GM20000 (cell line): ENCODE results near the gene GPC6.

ENCODE experiments used
- DNase-seq: peaks from one replicate; pipeline ENCODE4 v3.0.0; 2012; ENCODE audit warnings: low spot score
- TF ChIP-seq, protein P1 (sequence below): IDR thresholded peaks from 2 replicates; pipeline ENCODE4 v1.5.1; 2012; ENCODE audit warnings: mild to moderate bottlenecking, control low read depth; ENCODE audit errors: extremely low read depth, missing control alignments

GPC6 gene

DNA sequence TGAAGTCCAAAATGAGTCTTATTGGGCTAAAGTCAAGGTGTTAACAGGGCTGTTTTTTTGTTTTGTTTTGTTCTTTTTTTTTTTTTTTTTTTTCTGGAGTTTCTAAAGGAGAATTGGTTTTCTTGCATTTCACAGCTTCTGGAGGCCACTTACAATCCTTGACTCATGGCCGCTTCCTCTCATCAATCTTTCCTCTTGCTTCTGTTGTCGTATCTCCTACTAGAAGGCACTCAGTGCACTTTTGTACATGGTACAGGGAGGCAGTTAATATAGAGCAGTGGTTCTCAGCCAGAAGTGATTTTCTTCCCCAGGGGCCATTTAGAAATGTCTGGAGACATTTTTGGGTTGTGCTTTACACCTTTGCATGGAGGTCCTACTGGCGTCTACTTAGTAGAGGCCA, 706.3 kb downstream of the GPC6 start:
- TF ChIP-seq, protein P1, sequence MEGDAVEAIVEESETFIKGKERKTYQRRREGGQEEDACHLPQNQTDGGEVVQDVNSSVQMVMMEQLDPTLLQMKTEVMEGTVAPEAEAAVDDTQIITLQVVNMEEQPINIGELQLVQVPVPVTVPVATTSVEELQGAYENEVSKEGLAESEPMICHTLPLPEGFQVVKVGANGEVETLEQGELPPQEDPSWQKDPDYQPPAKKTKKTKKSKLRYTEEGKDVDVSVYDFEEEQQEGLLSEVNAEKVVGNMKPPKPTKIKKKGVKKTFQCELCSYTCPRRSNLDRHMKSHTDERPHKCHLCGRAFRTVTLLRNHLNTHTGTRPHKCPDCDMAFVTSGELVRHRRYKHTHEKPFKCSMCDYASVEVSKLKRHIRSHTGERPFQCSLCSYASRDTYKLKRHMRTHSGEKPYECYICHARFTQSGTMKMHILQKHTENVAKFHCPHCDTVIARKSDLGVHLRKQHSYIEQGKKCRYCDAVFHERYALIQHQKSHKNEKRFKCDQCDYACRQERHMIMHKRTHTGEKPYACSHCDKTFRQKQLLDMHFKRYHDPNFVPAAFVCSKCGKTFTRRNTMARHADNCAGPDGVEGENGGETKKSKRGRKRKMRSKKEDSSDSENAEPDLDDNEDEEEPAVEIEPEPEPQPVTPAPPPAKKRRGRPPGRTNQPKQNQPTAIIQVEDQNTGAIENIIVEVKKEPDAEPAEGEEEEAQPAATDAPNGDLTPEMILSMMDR: no peak

DNA sequence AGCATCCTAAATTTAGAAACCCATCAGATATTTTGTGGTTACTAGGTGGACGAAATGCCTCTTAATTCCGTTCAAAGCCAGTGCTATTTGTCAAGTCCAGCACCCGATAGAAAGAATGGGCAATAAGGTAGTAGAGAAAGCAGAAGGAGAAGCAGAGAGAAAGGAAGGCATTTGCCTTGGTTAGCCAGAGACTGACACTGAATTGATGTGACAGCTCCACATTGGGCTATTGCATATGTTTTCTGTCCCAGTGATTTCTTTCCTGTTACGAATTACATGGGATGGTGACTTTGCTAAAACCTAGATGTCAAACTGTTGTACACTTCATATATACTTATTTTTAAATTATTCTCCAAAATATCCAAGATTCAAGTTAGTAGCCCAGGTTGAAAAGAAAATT, 710.3 kb downstream of the GPC6 start:
- no peak for DNase-seq
- TF ChIP-seq, protein P1: no peak

More for the DNA sequence above, 706.3 kb downstream of the GPC6 start:
- DNase-seq: no peak

DNA sequence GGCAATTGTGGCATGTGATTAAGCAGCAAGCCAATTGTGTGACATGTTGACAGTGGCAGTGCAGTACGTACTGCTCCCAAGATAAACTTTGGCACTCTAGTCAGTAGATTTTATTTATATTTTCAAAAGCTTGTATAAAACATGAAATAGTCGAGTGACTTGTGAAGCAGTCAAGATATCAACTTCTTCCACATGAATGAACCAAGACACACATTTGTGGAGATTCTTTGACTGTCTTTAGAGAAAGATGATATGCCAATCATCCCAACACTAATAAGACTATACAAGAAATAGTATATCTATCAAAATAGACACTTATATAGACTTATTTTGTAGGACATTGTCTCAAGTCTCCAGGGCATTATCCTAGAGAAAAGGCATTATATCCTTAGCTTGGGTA, 714.8 kb downstream of the GPC6 start:
- TF ChIP-seq, protein P1: no peak
- DNase-seq: no peak

DNA sequence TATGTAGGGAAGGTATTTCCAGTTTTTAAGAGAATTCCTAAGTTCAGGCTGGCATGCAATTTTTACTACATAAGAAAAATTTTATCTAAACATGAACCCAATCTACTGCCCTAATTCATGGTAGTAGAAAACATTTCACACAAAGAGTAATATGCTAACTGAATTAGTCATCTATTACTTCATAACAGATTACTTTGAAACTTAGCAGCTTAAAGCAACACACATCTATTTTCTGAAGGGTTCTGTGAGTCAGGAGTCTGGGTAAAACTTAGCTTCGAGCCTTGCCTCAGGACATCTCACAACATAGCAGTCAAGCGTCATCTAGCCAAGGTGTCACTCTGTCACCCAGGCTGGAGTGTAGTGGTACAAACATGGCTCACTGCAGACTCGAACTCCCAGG, 715.4 kb downstream of the GPC6 start:
- no peak for DNase-seq
- TF ChIP-seq, protein P1: no peak

DNA sequence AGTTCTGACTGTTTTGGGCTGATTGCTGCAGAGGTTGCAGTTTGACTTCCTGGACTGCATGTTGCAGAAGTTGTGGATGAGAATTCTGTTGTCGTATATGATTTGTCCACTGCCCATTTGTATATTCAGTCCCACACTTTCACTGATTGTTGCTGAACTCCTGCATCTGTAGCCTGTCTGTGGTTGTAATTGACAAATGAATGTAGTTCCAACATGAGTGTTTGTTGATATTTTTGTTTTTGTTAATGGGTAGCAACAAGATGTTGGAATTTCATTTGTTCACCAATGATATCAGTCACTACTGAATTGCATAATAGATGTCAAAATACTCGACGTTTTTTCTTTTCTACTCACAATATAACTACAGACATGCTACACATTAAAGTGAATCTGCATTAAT, 719.0 kb downstream of the GPC6 start:
- DNase-seq: no peak
- TF ChIP-seq, protein P1: no peak

DNA sequence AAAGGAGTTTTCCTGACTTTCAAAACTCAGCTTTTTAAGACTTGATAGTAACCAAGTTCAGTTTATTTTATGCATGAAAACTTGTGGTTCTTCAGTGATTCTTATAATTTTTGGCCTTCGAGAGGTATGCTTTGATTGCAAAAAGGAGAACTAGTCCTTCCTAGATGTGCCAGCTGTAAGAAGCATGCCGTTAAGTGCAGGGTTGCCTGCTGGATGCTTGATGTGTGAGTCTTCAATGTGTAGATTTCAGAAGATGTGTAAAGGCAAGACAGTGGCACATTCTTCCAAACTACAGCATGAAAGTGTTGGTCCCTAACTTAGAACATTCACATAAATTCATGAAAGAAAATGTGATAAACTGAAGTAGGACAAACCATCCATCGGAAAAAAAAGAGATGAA, 720.4 kb downstream of the GPC6 start:
- no peak for DNase-seq
- TF ChIP-seq, protein P1: no peak

DNA sequence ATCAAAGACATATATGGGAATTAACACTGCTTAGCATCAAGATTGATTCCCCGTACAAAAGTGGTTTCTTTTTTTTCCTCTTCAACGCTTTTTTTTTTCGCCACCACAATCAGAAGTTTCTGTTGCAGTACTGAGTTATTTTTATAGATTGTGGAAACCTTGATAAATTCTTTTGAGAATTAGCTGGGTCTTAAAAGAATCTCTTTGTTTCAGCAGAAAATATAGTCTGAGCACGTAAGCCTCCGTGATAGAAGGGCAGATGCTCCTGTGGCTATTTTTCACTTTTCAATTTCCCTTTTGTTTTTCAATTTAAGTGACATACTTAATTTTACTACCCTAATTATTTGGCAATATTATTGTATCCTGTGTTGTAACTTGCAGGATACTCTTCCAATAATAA, 721.0 kb downstream of the GPC6 start:
- TF ChIP-seq, protein P1: no peak
- no peak for DNase-seq
